GM23338 (cell line): ENCODE results near the gene DSE.

Experiments used
- CTCF ChIP-seq, 2 experiments: fragments of 200-600 bp in 1 of 2; sonication (generic) in 1 of 2; conservative IDR thresholded peaks; 2 replicates each; pipeline versions ENCODE4 v1.5.1 to v1.6.1; 2016 to 2017; ENCODE audit warnings: antibody characterized with exemption in 2 of 2, low read depth in 2 of 2, mild to moderate bottlenecking in 2 of 2, moderate library complexity in 1 of 2
- POLR2AphosphoS5 ChIP-seq: IDR thresholded peaks from 2 replicates; pipeline ENCODE4 v1.6.1; 2016; ENCODE audit warnings: antibody characterized with exemption, low read depth

GRCh38 chr6:116371120-116371917 is 572 bp downstream of the DSE start:
- TF ChIP-seq CTCF (conservative IDR thresholded peaks at IDR 0.05; ENCODE audit: low read depth in 2 of 2) (no peak), POLR2AphosphoS5 (no peak)
